Activated naive CD8-positive, alpha-beta T cell (primary cell): ENCODE data around the gene HRH1.
"Not testable (repeated sequence)": the region's sequence is repeated elsewhere in the genome, so short reads cannot be mapped to it uniquely, and the experiment has no call there.

Source experiments
- H3K27ac Mint-ChIP-seq: one replicate; pipeline ENCODE4 v1.8.0; 2021; ENCODE audit warnings: mixed read lengths
- H3K27me3 Mint-ChIP-seq: one replicate; pipeline ENCODE4 v1.8.0; 2021; ENCODE audit warnings: mixed read lengths
- H3K36me3 Mint-ChIP-seq: one replicate; pipeline ENCODE4 v1.8.0; 2021; ENCODE audit warnings: mixed read lengths
- H3K4me1 Mint-ChIP-seq: one replicate; pipeline ENCODE4 v1.8.0; 2021; ENCODE audit warnings: low read depth, mixed read lengths
- H3K4me3 Mint-ChIP-seq: one replicate; pipeline ENCODE4 v1.8.0; 2021; ENCODE audit warnings: mild to moderate bottlenecking, mixed read lengths
- H3K9me3 Mint-ChIP-seq: one replicate; pipeline ENCODE4 v1.8.0; 2021; ENCODE audit warnings: low read depth, mixed read lengths

The HRH1 gene

GRCh38 chr3:11199902-11200845 lies 45.9 kb downstream of the HRH1 start:
- H3K36me3 Mint-ChIP-seq = no peaks in the 10 kb centered on the region
- H3K9me3 Mint-ChIP-seq = no peaks in the 10 kb centered on the region
- H3K4me1 Mint-ChIP-seq = peaks cover 14% of the 10 kb centered on the region
- H3K27me3 Mint-ChIP-seq = peaks cover 11% of the 10 kb centered on the region
- H3K27ac Mint-ChIP-seq = no peak overlapping the region
- H3K4me3 Mint-ChIP-seq = no peak overlapping the region

- H3K4me3 Mint-ChIP-seq = no peak overlapping the region
- no peak overlapping the region for H3K27ac Mint-ChIP-seq
- peaks cover 1% of the 10 kb centered on the region for H3K4me1 Mint-ChIP-seq
Observed at GRCh38 chr3:11201251-11202019, 47.1 kb downstream of the HRH1 start.

GRCh38 chr3:11203961-11204360 lies 49.7 kb downstream of the HRH1 start:
- no peaks in the 10 kb centered on the region for H3K4me1 Mint-ChIP-seq
- H3K4me3 Mint-ChIP-seq = no peak overlapping the region
- H3K27me3 Mint-ChIP-seq = peaks cover 6% of the 10 kb centered on the region
- H3K36me3 Mint-ChIP-seq = no peaks in the 10 kb centered on the region
- no peak overlapping the region for H3K27ac Mint-ChIP-seq
- no peaks in the 10 kb centered on the region for H3K9me3 Mint-ChIP-seq

More at GRCh38 chr3:11201251-11202019, 47.1 kb downstream of the HRH1 start:
- Mint-ChIP-seq H3K27me3 (peaks cover 8% of the 10 kb centered on the region), H3K9me3 (no peaks in the 10 kb centered on the region), H3K36me3 (no peaks in the 10 kb centered on the region)

- H3K27me3 Mint-ChIP-seq = peaks cover 6% of the 10 kb centered on the region
- H3K36me3 Mint-ChIP-seq = no peaks in the 10 kb centered on the region
- no peaks in the 10 kb centered on the region for H3K9me3 Mint-ChIP-seq
- H3K27ac Mint-ChIP-seq = no peak overlapping the region
- H3K4me3 Mint-ChIP-seq = no peak overlapping the region
- H3K4me1 Mint-ChIP-seq = no peaks in the 10 kb centered on the region
Observed at GRCh38 chr3:11204697-11205348, 50.5 kb downstream of the HRH1 start.

GRCh38 chr3:11205881-11206280 lies 51.6 kb downstream of the HRH1 start:
- H3K4me1 Mint-ChIP-seq, H3K27me3 Mint-ChIP-seq, H3K4me3 Mint-ChIP-seq, H3K9me3 Mint-ChIP-seq, H3K36me3 Mint-ChIP-seq, H3K27ac Mint-ChIP-seq: not testable (repeated sequence)

GRCh38 chr3:11206316-11206715 lies 52.0 kb downstream of the HRH1 start:
- no peaks in the 10 kb centered on the region for H3K4me1 Mint-ChIP-seq
- H3K27me3 Mint-ChIP-seq = peaks cover 4% of the 10 kb centered on the region
- H3K4me3 Mint-ChIP-seq = no peak overlapping the region
- no peaks in the 10 kb centered on the region for H3K9me3 Mint-ChIP-seq
- H3K36me3 Mint-ChIP-seq = no peaks in the 10 kb centered on the region
- no peak overlapping the region for H3K27ac Mint-ChIP-seq

- Mint-ChIP-seq H3K4me1 (no peaks in the 10 kb centered on the region), H3K4me3 (no peak overlapping the region), H3K36me3 (no peaks in the 10 kb centered on the region), H3K9me3 (no peaks in the 10 kb centered on the region), H3K27me3 (peaks cover 4% of the 10 kb centered on the region), H3K27ac (no peak overlapping the region)
Observed at GRCh38 chr3:11206953-11207352, 52.7 kb downstream of the HRH1 start.

GRCh38 chr3:11211531-11212298 lies 57.4 kb downstream of the HRH1 start:
- H3K27me3 Mint-ChIP-seq = peaks cover 2% of the 10 kb centered on the region

GRCh38 chr3:11212299-11212608 lies 58.0 kb downstream of the HRH1 start:
- Mint-ChIP-seq H3K4me1 (no peaks in the 10 kb centered on the region), H3K36me3 (no peaks in the 10 kb centered on the region), H3K9me3 (no peaks in the 10 kb centered on the region), H3K4me3 (no peak overlapping the region), H3K27me3 (peaks cover 2% of the 10 kb centered on the region), H3K27ac (no peak overlapping the region)

More at GRCh38 chr3:11211531-11212298, 57.4 kb downstream of the HRH1 start:
- no peaks in the 10 kb centered on the region for H3K4me1 Mint-ChIP-seq
- H3K9me3 Mint-ChIP-seq = no peaks in the 10 kb centered on the region
- H3K4me3 Mint-ChIP-seq = no peak overlapping the region
- H3K36me3 Mint-ChIP-seq = no peaks in the 10 kb centered on the region
- no peak overlapping the region for H3K27ac Mint-ChIP-seq

GRCh38 chr3:11212784-11213183 lies 58.5 kb downstream of the HRH1 start:
- H3K4me1 Mint-ChIP-seq = no peaks in the 10 kb centered on the region
- H3K4me3 Mint-ChIP-seq = no peak overlapping the region
- H3K27ac Mint-ChIP-seq = no peak overlapping the region
- H3K36me3 Mint-ChIP-seq = no peaks in the 10 kb centered on the region
- H3K9me3 Mint-ChIP-seq = no peaks in the 10 kb centered on the region
- peaks cover 2% of the 10 kb centered on the region for H3K27me3 Mint-ChIP-seq

GRCh38 chr3:11213810-11214450 lies 59.6 kb downstream of the HRH1 start:
- Mint-ChIP-seq H3K9me3 (no peaks in the 10 kb centered on the region), H3K4me1 (no peaks in the 10 kb centered on the region), H3K27me3 (peaks cover 2% of the 10 kb centered on the region), H3K4me3 (no peak overlapping the region), H3K36me3 (no peaks in the 10 kb centered on the region), H3K27ac (no peak overlapping the region)

GRCh38 chr3:11214451-11214978 lies 60.2 kb downstream of the HRH1 start:
- no peak overlapping the region for H3K27ac Mint-ChIP-seq
- peaks cover 2% of the 10 kb centered on the region for H3K27me3 Mint-ChIP-seq
- H3K4me1 Mint-ChIP-seq = no peaks in the 10 kb centered on the region
- H3K36me3 Mint-ChIP-seq = no peaks in the 10 kb centered on the region
- H3K4me3 Mint-ChIP-seq = no peak overlapping the region
- no peaks in the 10 kb centered on the region for H3K9me3 Mint-ChIP-seq

GRCh38 chr3:11217370-11217769 lies 63.1 kb downstream of the HRH1 start:
- H3K27me3 Mint-ChIP-seq, H3K4me1 Mint-ChIP-seq, H3K4me3 Mint-ChIP-seq, H3K9me3 Mint-ChIP-seq, H3K36me3 Mint-ChIP-seq, H3K27ac Mint-ChIP-seq: not testable (repeated sequence)

- Mint-ChIP-seq H3K27ac (no peak overlapping the region), H3K4me1 (peaks cover 2% of the 10 kb centered on the region), H3K27me3 (no peaks in the 10 kb centered on the region), H3K36me3 (no peaks in the 10 kb centered on the region), H3K4me3 (no peak overlapping the region), H3K9me3 (no peaks in the 10 kb centered on the region)
Observed at GRCh38 chr3:11220230-11220629, 65.9 kb downstream of the HRH1 start.
